ENCODE measurements around the gene PDGFD. TPM values are rescaled to one million over a fixed set of nuclear protein-coding genes. Genes with fewer than 3 reads are reported as not detected.
A peak's percentile ranks its signal among the peaks of the same experiment; 100 is the strongest.

The PDGFD gene
- total RNA-seq, 1 donor from 2014 or later, result 0.45 TPM

DNA sequence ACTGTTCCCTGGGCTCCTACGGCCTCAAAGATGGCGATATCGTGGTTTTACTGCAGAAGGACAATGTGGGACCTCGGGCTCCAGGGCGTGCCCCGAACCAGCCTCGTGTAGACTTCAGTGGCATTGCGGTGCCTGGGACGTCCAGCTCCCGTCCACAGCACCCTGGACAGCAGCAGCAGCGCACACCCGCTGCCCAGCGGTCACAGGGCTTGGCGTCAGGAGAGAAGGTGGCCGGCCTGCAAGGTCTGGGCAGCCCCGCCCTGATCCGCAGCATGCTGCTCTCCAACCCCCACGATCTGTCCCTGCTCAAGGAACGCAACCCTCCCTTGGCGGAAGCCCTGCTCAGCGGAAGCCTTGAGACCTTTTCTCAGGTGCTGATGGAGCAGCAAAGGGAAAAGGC, 127.0 kb downstream of the PDGFD start:
- peaks cover 3% of the 10 kb centered on the region for H3K27me3 Mint-ChIP-seq (ENCODE audit: low read depth)
- H3K9me3 Mint-ChIP-seq (ENCODE audit: low read depth), result no peaks in the 10 kb centered on the region
- TF ChIP-seq, protein P1, sequence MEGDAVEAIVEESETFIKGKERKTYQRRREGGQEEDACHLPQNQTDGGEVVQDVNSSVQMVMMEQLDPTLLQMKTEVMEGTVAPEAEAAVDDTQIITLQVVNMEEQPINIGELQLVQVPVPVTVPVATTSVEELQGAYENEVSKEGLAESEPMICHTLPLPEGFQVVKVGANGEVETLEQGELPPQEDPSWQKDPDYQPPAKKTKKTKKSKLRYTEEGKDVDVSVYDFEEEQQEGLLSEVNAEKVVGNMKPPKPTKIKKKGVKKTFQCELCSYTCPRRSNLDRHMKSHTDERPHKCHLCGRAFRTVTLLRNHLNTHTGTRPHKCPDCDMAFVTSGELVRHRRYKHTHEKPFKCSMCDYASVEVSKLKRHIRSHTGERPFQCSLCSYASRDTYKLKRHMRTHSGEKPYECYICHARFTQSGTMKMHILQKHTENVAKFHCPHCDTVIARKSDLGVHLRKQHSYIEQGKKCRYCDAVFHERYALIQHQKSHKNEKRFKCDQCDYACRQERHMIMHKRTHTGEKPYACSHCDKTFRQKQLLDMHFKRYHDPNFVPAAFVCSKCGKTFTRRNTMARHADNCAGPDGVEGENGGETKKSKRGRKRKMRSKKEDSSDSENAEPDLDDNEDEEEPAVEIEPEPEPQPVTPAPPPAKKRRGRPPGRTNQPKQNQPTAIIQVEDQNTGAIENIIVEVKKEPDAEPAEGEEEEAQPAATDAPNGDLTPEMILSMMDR (IDR thresholded peaks at IDR 0.05), result no peak
- H3K36me3 Mint-ChIP-seq (ENCODE audit: low read depth), result peaks cover 2% of the 10 kb centered on the region
- peaks cover 12% of the 10 kb centered on the region for H3K4me1 Mint-ChIP-seq (ENCODE audit: low read depth)
- H3K27ac Mint-ChIP-seq (ENCODE audit: unreplicated experiment), result no peak overlapping the region
- no peak overlapping the region for H3K4me3 Mint-ChIP-seq (ENCODE audit: unreplicated experiment)
- no peak for DNase-seq (ENCODE audit: low spot score)

DNA sequence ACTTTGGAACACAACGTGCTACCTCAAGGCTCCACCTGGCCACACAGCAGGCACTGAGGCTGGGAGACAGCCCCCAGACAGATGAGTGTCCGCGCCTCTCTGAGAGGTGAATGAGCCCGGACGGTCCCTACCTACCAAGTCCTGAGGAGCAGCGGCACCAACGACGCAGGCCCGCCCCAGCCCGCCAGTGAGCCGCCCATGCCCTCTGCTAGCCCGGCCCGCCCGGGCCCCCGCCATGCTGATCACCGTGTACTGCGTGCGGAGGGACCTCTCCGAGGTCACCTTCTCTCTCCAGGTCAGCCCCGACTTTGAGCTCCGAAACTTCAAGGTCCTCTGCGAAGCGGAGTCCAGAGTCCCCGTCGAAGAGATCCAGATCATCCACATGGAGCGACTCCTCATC, 127.4 kb downstream of the PDGFD start, which contains the start of gene DDI1:
DDI1 (plus strand) TSS at position 53 of the 400 bp plus-strand sequence; CDS start at position 236, 183 bp downstream.
- H3K4me1 Mint-ChIP-seq (ENCODE audit: low read depth), result peaks cover 12% of the 10 kb centered on the region
- TF ChIP-seq, protein P1 (IDR thresholded peaks at IDR 0.05), result no peak

DNA sequence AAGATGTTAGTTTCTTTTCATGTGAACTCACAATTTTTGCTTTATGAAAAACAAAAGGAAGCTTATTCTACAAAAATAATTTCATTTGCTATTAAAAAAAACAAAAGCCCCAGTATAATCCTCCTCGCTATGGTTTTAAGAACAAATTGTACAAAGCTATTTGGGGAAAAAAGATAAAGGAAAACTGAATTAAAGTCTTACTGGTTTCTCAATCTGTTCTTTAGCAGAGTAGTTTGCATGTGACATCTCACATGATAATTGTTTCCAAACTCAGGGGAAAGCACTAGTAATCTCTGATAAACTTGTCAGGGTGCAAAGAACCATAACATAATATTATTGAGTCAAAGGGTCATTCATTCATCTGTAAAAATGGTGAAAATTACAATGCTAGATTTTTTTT, 130.4 kb downstream of the PDGFD start:
- Mint-ChIP-seq H3K27ac (ENCODE audit: unreplicated experiment) (no peak overlapping the region), H3K9me3 (ENCODE audit: low read depth) (peaks cover 9% of the 10 kb centered on the region), H3K27me3 (ENCODE audit: low read depth) (no peaks in the 10 kb centered on the region), H3K4me1 (ENCODE audit: low read depth) (peaks cover 13% of the 10 kb centered on the region), H3K4me3 (ENCODE audit: unreplicated experiment) (no peak overlapping the region), H3K36me3 (ENCODE audit: low read depth) (no peaks in the 10 kb centered on the region)
- TF ChIP-seq, protein P1 (IDR thresholded peaks at IDR 0.05), result no peak
- no peak for DNase-seq (ENCODE audit: low spot score)

More for the DNA sequence above, 127.4 kb downstream of the PDGFD start, which contains the start of gene DDI1:
- Mint-ChIP-seq H3K27me3 (ENCODE audit: low read depth) (peaks cover 3% of the 10 kb centered on the region), H3K4me3 (ENCODE audit: unreplicated experiment) (no peak within 1 kb of the TSS), H3K27ac (ENCODE audit: unreplicated experiment) (no peak within 1 kb of the TSS), H3K9me3 (ENCODE audit: low read depth) (no peaks in the 10 kb centered on the region), H3K36me3 (ENCODE audit: low read depth) (peaks cover 2% of the 10 kb centered on the region)
- peak; percentile 90 for DNase-seq (ENCODE audit: low spot score)

DNA sequence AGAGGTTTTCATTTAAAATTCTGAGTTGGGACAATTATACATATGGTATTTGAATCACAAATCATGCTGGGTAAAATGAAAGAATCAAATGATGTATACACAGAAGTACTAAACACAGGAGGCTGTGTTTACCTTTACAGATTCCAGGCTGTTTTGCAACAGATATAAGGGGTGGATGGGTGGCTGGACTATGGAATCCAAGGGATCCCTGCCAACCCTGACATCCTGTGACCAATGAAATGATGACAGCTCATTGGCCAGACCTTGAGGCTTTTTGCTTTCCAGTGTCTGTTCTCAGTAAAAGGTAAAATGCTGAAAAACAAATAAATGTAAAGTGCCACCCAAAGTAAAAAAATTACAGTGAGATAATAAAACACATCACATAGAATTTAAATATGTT, 130.8 kb downstream of the PDGFD start:
- DNase-seq (ENCODE audit: low spot score), result no peak

DNA sequence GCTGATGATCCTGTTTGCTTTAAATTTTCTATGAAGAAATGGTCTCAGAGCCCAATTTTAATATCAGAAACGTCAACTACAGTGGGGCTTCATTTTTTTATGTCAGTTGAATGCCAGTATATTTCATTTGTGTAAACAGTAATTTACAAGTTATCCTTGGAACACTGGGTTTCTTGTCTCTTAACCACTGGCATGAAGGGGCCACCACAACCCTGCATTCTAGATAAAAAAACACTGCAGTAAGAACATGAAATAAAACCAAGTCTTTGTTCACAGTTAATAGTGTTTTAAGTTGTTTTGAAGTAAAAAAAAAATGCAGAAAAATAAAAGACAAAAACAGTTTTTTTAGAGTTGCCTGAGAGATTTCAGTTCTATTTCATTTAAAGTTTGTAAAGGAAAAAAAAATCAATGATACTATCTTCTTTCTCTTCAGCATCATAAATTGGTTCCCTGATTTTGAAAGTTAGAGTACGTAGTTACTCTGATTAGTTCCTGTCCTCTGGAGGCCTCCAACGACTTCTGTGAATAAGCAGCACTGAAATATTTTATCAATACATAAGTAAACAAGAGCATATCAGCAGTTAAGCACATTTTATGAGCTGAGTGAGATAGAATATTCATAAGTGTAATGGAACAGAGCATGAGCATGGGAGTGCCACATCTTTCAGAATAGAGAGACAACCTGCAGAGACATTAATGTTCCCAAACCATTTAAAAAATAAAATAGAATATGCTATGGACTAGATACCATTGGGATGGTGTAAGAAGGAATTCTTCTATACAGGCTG, 135.3 kb downstream of the PDGFD start:
- peaks cover 11% of the 10 kb centered on the region for H3K4me1 Mint-ChIP-seq (ENCODE audit: low read depth)
- TF ChIP-seq, protein P1 (IDR thresholded peaks at IDR 0.05), result no peak
- H3K36me3 Mint-ChIP-seq (ENCODE audit: low read depth), result no peaks in the 10 kb centered on the region
- no peak overlapping the region for H3K4me3 Mint-ChIP-seq (ENCODE audit: unreplicated experiment)
- no peak for DNase-seq (ENCODE audit: low spot score)
- no peaks in the 10 kb centered on the region for H3K27me3 Mint-ChIP-seq (ENCODE audit: low read depth)
- no peak overlapping the region for H3K27ac Mint-ChIP-seq (ENCODE audit: unreplicated experiment)
- H3K9me3 Mint-ChIP-seq (ENCODE audit: low read depth), result peaks cover 9% of the 10 kb centered on the region

More for the DNA sequence above, 130.8 kb downstream of the PDGFD start:
- peaks cover 16% of the 10 kb centered on the region for H3K4me1 Mint-ChIP-seq (ENCODE audit: low read depth)
- no peaks in the 10 kb centered on the region for H3K27me3 Mint-ChIP-seq (ENCODE audit: low read depth)
- H3K9me3 Mint-ChIP-seq (ENCODE audit: low read depth), result peaks cover 9% of the 10 kb centered on the region
- H3K27ac Mint-ChIP-seq (ENCODE audit: unreplicated experiment), result no peak overlapping the region
- no peaks in the 10 kb centered on the region for H3K36me3 Mint-ChIP-seq (ENCODE audit: low read depth)
- TF ChIP-seq, protein P1 (IDR thresholded peaks at IDR 0.05), result no peak
- H3K4me3 Mint-ChIP-seq (ENCODE audit: unreplicated experiment), result no peak overlapping the region
